NCI-H146 treated with DMSO at 0.1 percent for 48 hours (cell line): ENCODE results near the gene PDZD2.

ENCODE experiments used
- DNase-seq: peaks from one replicate; lab custom pipeline; 2025; ENCODE audit not compliant: unreplicated experiment; lab: John Stamatoyannopoulos, UW

Gene PDZD2

DNA sequence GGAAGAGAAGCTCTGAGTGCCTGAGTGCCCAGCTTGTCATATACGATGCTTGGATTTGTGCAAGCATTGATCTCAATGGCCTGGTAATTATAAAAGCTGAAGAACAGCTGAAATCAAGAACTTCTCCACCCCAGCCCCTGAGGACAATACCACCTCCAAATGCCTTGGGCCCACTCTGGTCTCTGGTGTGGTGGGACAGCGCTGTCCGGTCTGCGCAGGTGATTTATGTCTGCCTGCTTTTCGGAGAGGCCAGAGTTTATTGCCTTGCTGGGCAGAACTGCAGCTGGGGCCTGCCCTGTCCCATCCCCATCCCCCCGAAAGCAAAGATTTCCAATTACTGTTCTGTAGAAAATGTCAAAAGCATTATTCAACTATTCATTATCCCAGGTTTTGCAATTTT is 1.1 kb upstream of the PDZD2 start:
- DNase-seq, result no peak

DNA sequence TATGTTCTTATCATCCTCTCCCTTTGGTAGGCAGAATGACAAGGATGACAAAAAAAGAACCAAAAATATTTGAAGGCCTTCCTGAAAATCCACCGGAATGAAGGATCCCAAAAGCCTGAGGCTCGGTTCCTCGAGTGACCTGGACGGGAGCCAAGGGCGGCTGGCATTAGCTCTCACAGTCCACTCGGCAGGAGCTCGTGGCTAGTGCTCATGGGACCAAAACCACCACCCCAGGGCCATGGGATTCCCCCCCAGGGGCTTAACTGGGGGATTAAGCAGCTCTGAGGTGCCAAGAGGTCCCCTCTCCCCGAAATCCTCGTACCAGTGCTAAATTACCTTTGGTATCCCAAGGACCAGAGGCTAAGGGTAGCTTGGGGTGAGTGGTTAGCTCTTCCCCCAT is 586 bp upstream of the PDZD2 start:
- no peak for DNase-seq

GRCh38 chr5:31639481-31640411 is 815 bp downstream of the PDZD2 start:
- no peak for DNase-seq

GRCh38 chr5:31640573-31640972 is 1.6 kb downstream of the PDZD2 start:
- no peak for DNase-seq

DNA sequence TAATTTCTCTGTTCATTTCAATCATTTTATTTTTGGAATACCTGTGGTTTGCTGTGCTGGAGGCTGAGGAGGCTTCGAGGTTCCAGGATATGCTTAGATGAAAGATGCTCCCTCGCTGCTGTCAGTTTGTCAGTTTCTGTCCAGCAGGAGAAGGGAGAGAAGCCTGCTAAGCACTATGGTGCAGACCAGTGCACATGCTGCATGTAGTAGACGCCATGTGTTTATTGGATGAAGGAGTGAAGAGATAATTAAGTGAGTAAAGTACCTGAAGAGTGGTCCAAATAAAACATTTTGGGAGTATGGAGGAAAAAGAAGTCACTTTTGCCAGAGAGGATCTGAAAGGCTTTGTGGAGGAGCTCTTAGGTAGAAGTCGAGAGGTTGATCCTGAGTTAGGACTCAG is 2.1 kb downstream of the PDZD2 start:
- DNase-seq, result no peak

- no peak for DNase-seq
Measured at GRCh38 chr5:31641575-31641974, 2.6 kb downstream of the PDZD2 start.

DNA sequence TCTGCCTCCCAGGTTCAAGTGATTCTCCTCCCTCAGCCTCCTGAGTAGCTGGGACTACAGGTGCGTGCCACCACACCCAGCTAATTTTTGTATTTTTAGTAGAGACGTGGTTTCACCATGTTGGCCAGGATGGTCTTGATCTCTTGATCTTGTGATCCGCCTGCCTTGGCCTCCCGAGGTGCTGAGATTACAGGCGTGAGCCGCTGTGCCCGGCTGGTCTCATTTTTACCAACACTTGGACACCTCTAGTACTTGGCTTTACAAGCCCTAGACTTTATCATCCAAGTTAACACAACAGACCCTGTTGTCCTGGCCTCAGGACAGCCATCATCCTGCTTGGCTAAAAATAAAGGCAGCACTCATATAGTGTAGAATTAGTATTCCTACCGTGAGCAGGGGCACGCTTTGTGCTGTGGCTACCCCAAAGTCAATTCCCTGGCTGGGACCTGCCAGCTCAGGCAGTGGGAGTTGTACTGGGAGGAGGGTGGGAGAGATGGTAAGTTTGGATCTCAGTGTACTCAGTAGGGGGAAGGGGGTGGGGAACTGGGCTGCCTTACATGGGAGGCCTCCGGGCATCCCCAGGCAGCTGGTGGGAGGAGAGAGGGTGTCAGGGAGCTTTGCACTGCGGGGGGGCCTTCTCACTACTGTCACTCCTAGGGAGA is 6.6 kb downstream of the PDZD2 start:
- DNase-seq, result no peak

DNA sequence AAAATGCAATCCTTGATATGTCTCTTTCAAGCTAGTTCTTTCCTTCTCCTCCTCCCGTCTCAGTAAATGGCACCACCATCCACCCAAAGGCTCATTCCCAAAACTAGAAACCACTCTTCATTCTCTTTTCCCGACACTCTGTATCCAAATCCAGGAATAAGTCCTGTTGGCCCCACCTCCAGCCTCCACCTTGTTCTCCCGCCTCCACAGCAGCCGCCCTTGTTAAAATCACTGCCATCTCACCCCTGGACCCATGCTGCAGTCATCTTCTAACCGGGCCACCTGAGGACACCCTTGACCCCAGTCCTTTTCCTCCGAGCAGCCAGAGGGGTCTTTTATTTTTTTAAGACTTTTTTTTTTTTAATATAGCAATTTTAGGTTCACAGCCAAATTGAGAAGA is 9.4 kb downstream of the PDZD2 start:
- no peak for DNase-seq

DNA sequence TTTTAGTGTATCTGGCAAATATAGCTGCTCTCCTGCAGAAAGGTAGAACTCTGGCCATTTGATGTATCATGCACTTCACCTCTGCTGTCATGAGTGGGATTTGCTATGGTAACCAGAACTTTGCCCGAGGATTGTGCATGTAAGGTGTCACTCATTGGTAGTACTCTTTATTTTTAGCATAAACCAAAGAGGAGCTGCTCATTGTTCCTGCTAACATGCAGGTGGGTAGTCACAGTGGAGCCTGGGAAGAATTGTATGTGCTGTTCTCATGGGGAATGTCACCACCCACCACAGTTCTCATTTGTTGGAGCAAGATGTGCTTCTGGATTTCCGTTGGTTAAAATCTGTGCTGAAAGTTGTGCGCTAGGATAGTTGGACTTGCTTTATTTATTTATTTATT is 12.3 kb downstream of the PDZD2 start:
- DNase-seq, result no peak

GRCh38 chr5:31655491-31655890 is 16.6 kb downstream of the PDZD2 start:
- DNase-seq, result no peak

DNA sequence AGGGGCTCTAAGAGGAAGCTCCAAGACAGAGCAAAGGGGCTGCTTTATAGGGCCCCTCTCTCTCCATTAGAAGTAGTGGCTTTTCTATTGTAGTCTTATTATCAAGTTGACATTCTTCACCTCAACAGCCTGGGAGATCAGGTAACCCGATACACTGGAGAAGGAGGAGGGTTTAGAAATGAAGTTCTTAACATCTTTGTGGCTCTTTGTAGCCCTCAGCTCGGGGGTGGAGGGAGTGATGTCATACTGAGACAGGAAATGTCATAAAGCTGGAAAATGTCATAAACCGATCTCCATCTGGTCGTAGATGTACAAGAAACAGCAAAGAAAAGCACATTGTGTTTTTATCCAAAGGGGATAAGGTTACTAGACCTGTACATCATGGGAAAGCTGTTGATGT is 17.9 kb downstream of the PDZD2 start:
- DNase-seq, result no peak

- no peak for DNase-seq
Measured at GRCh38 chr5:31657315-31657979, 18.5 kb downstream of the PDZD2 start.

DNA sequence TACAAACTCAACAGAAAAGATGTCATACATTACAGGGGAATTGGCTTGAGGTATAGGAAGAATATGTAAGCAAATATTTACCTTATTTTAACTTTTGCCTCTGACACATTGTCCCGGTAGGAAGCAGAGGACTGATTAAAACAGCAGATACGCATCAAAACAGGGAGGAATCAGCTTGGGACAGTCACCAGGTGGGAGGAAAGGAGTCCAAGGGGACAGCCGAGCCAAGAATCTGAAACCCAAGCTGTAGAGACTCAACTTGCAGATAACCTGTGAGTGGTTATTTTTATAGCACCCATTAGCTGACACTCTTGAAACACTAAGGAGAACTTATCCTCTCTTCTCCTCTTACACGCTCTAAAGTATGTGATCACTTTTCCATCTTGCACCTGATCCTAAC is 22.3 kb downstream of the PDZD2 start:
- DNase-seq, result no peak

DNA sequence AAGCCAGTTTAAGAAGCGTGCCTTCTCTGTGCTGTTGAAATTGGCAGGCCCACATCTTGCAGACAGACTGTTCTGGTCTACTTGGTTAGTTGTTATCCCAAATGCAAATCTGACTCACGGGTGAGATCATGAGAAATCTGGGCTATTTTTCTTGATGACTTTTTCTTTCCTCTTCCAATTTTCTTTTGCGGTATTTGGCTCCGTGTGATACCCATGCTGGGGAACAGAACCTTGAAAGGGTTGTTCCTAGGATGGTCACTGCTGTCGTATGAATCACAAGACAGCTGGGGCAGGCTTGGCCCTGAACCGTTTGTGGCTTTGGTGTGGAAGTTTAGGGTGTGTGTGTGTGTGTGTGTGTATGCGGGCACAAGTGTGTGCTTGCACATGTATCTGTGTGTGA is 24.6 kb downstream of the PDZD2 start:
- DNase-seq, result no peak

GRCh38 chr5:31664566-31664965 is 25.6 kb downstream of the PDZD2 start:
- no peak for DNase-seq

GRCh38 chr5:31671339-31671741 is 32.4 kb downstream of the PDZD2 start:
- no peak for DNase-seq

DNA sequence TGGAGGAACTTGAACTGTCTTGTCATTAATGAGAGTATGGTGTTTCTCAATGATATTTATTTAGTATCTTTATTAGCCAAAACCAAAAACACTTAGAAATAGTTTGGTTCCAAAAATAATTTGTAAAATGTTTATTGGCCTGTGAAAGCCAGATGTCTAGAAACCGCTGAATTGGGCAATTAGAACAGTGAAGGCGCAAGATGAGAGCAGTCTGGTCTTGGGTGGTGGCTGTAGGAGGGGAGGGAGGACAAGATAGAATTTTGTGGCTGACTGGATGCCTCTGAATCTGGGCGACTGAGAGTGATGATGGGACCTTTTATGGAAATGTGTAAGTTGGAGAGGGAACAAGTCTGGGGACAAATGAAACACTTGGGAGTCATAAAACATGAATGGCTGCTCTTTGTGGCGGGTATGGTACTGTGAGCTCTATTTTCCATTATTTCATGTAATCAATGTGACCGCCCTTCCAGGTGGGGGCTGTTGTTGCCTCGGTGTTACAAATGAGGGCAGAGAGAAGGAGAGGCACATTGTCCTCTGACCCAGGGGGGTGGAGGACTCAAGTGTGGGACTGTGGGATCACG is 35.5 kb downstream of the PDZD2 start:
- no peak for DNase-seq

- DNase-seq, result no peak
Measured at GRCh38 chr5:31675472-31675871, 36.5 kb downstream of the PDZD2 start.

DNA sequence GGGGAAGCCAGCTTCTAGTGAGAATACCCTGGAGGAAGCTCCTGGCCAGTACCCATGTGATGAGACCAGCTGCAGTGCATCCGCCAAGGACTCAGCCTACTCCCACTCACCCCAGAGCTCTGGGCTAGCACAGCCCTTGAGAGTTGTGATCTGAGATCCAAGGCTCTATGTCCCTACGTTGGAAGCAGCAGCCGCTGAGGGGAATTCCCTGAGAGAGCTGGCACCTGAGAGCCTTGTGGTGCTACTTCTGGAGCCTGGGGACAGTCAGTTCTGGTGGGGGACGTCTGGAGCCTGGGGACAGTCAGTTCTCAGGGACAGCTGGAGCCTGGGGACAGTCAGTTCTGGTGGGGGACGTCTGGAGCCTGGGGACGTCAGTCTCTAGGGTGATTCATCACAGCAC is 39.2 kb downstream of the PDZD2 start:
- no peak for DNase-seq

- no peak for DNase-seq
Measured at GRCh38 chr5:31680528-31680927, 41.6 kb downstream of the PDZD2 start.

DNA sequence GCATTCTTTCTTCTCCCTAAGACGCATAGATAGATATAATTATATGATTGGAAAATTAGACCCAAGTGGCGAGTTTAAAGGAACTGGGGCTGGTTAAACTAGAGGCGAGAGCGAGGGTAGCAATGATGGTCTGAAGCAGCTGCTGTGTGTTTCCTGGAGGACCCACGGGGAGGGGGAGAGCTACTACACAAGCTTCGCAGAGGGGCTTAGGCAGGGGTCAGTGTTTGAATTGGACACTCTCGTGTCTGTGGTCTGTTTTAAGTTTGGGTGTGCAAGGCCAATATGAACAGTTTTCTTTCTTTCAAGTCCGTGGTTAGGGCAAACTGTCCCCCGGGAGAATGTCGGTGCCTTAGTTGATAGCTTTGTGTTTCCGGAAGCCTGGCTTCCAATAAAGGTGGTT is 43.1 kb downstream of the PDZD2 start:
- no peak for DNase-seq

- no peak for DNase-seq
Measured at GRCh38 chr5:31682851-31683250, 43.9 kb downstream of the PDZD2 start.
